Common myeloid progenitor, CD34-positive (primary cell): ENCODE results near the gene DUOXA2.

Experiments
- CTCF ChIA-PET: fragments of 350-600 bp; sonication (Branson Sonifier 250); formaldehyde crosslinking; loops from one replicate; lab custom pipeline; 2021; ENCODE audit warnings: antibody characterized with exemption; lab: Charles Lee
- POLR2A ChIA-PET: fragments of 350-600 bp; sonication (Branson Sonifier 250); formaldehyde crosslinking; loops from one replicate; lab custom pipeline; 2021; ENCODE audit warnings: antibody characterized with exemption; lab: Charles Lee
- DNase-seq, 3 donors: peaks; one replicate each; pipeline versions ENCODE4 v3.0.0 to v3.0.0-alpha.2; 2013
- H3K27ac ChIP-seq, 2 experiments: 1 replicate in 1 of 2; 2 replicates in 1 of 2; pipeline ENCODE4 v1.7.0; 2013; ENCODE audit warnings: inconsistent platforms in 2 of 2, low read length in 2 of 2, mild to moderate bottlenecking in 2 of 2, low read depth in 1 of 2, moderate library complexity in 1 of 2; ENCODE audit not compliant: severe bottlenecking in 2 of 2, insufficient read depth in 1 of 2, poor library complexity in 1 of 2
- H3K27me3 ChIP-seq, 5 experiments: replicated peaks in 2 of 5; 1 replicate in 3 of 5; 2 replicates in 2 of 5; pipeline versions ENCODE4 v1.6.1 to v1.7.0; 2013; ENCODE audit warnings: low read length in 4 of 5, mild to moderate bottlenecking in 2 of 5, moderate library complexity in 2 of 5, inconsistent platforms in 1 of 5; ENCODE audit not compliant: insufficient read depth in 5 of 5, control insufficient read depth in 4 of 5
- H3K36me3 ChIP-seq, 4 experiments: 1 replicate in 2 of 4; 2 replicates in 2 of 4; pipeline versions ENCODE4 v1.6.1 to v1.7.0; 2013; ENCODE audit warnings: low read length in 3 of 4, control low read depth in 1 of 4, mild to moderate bottlenecking in 1 of 4; ENCODE audit not compliant: control insufficient read depth in 4 of 4, insufficient read depth in 4 of 4
- H3K4me1 ChIP-seq, 4 experiments: 1 replicate in 3 of 4; 2 replicates in 1 of 4; pipeline versions ENCODE4 v1.6.1 to v1.7.1; 2013; ENCODE audit warnings: low read length in 3 of 4, mild to moderate bottlenecking in 3 of 4, control low read depth in 1 of 4, inconsistent platforms in 1 of 4, moderate library complexity in 1 of 4; ENCODE audit not compliant: control insufficient read depth in 4 of 4, insufficient read depth in 4 of 4; ENCODE audit errors: control extremely low read depth in 1 of 4
- H3K4me3 ChIP-seq, 7 experiments: 1 replicate in 4 of 7; 2 replicates in 3 of 7; pipeline versions ENCODE4 v1.5.1 to v1.7.0; 2013; ENCODE audit warnings: mild to moderate bottlenecking in 7 of 7, low read length in 6 of 7, moderate library complexity in 6 of 7, inconsistent platforms in 2 of 7, low read depth in 2 of 7, control low read depth in 1 of 7; ENCODE audit not compliant: insufficient read depth in 4 of 7, control insufficient read depth in 1 of 7; ENCODE audit errors: extremely low read depth in 1 of 7
- H3K9me3 ChIP-seq, 5 experiments: 1 replicate in 4 of 5; 2 replicates in 1 of 5; pipeline versions ENCODE4 v1.6.1 to v1.7.1; 2013; ENCODE audit warnings: low read length in 4 of 5, mild to moderate bottlenecking in 2 of 5, inconsistent platforms in 1 of 5, low read depth in 1 of 5, moderate library complexity in 1 of 5; ENCODE audit not compliant: control insufficient read depth in 4 of 5, insufficient read depth in 2 of 5; ENCODE audit errors: control extremely low read depth in 1 of 5
- WGBS: methylation state at CpG from one replicate; pipeline ENCODE4 v1.1.5; 2013; ENCODE audit not compliant: insufficient coverage; 5-methylcytosine and 5-hydroxymethylcytosine counted together

Gene DUOXA2

DNA sequence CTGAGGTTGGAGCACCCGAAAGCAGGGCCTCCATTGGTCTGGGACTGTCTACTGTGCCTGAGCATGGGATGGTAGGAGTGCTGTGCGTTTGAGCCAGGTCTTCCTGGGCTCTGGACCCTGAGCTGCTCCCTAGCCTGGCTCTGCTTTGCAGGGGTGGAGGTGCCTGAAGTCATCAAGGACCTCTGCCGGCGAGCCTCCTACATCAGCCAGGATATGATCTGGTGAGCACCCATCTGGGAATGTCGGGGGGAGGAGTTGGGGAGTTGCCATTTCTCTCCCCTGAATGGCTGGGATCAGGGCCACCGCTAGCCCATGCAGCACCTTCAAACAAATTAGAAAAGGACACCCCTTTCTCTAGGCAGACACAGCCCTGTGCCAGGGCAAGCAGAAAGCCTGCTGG, 36.4 kb downstream of the DUOXA2 start:
- no peak overlapping the region for H3K4me3 ChIP-seq
- ChIA-PET POLR2A (no interaction called here), CTCF (interaction anchor here (0.8 to 1.4 kb wide), 2 partner anchors 9 to 24 kb away, joined by 3 to 4 read pairs; no protein-coding TSS in a partner anchor)
- H3K4me1 ChIP-seq = peaks cover 0 to 6% (median 4%) of the 10 kb centered on the region in 4 experiments
- H3K36me3 ChIP-seq = no peaks in the 10 kb centered on the region
- no peaks in the 10 kb centered on the region for H3K9me3 ChIP-seq
- no peak for DNase-seq
- no peak overlapping the region for H3K27ac ChIP-seq
- WGBS = 92% methylated on average over 5 of the region's 6 CpGs
- no peaks in the 10 kb centered on the region for H3K27me3 ChIP-seq

DNA sequence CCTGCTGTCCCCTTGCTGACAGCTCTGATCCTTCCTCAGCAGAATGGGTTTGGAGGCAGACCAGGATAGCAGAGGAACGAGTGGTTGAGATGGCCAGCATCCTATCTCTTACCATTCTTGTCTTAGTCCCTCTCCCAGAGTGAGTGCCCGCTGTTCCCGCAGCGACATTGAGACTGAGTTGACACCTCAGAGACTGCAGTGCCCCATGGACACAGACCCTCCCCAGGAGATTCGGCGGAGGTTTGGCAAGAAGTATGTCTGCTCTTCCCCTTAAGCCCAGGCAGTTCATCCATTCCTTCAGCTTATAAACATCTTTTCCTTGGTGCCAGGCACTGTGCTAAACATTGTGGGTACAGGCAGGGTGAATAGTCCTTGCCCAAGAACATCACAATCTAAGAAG, 36.9 kb downstream of the DUOXA2 start:
- CTCF ChIA-PET = no interaction called here
- Histone ChIP-seq H3K9me3 (no peaks in the 10 kb centered on the region), H3K27me3 (no peaks in the 10 kb centered on the region), H3K27ac (no peak overlapping the region), H3K4me1 (peaks cover 0 to 6% (median 4%) of the 10 kb centered on the region in 4 experiments), H3K4me3 (no peak overlapping the region), H3K36me3 (no peaks in the 10 kb centered on the region)
- POLR2A ChIA-PET = no interaction called here
- 100% methylated on average over 6 of the region's 6 CpGs for WGBS
- no peak for DNase-seq

DNA sequence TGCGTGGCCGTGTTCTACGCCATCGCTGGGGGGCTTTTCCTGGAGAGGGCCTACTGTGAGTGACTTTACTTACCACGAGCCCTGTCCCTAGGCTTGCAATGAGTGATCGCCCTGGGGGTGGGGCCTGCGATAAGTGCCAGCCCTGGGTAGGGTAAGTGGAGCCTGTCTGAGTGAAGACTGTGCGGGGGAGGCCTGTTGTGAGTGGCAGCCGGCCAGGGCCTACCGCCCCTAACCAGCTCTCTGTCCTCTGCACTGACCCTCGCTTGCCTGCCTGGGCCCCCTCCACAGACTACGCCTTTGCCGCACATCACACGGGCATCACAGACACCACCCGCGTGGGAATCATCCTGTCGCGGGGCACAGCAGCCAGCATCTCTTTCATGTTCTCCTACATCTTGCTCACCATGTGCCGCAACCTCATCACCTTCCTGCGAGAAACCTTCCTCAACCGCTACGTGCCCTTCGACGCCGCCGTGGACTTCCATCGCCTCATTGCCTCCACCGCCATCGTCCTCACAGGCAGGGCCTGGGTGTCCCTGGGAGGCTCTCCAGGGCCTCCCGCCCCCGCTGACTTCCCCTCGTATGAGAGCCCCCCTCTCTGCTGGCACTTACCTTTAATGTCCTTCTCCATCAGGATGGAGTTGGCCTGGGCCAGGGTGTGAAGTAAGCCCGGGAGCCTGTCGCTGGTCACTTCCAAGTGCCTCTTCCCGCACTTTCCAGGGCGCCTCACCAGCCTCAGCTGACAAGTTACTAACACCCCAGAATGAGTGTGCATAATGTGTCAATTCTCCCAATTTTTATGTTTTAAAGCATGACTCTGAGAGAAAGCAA, 38.1 kb downstream of the DUOXA2 start:
- no peak for DNase-seq
- Histone ChIP-seq H3K4me3 (no peak overlapping the region), H3K4me1 (peaks cover 0 to 6% (median 4%) of the 10 kb centered on the region in 4 experiments), H3K9me3 (no peaks in the 10 kb centered on the region), H3K27me3 (no peaks in the 10 kb centered on the region), H3K36me3 (no peaks in the 10 kb centered on the region), H3K27ac (no peak overlapping the region)
- CTCF ChIA-PET = no interaction called here
- POLR2A ChIA-PET = no interaction called here
- WGBS = 98% methylated on average over 34 of the region's 36 CpGs

DNA sequence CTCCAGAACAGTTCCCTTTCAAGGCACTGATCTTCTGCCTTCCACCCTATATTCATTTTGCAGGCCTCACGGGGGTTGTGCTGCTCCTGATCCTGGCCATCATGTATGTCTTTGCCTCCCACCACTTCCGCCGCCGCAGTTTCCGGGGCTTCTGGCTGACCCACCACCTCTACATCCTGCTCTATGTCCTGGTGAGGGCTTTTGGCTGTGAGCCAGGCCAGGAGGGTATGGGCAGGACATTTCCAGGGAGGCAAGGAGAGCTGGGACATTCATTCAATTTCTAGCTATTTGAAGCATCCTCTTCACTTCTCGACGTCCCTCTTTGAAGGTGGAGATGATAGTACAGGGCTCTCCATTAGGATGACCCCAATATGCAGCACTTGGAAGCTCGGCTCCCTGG, 41.6 kb downstream of the DUOXA2 start:
- 94% methylated on average over 2 of the region's 8 CpGs for WGBS
- POLR2A ChIA-PET = no interaction called here
- CTCF ChIA-PET = interaction anchor here (0.5 to 3.1 kb wide), 5 partner anchors 8 to 283 kb away, joined by 3 to 9 read pairs (median 4); no protein-coding TSS in a partner anchor

DNA sequence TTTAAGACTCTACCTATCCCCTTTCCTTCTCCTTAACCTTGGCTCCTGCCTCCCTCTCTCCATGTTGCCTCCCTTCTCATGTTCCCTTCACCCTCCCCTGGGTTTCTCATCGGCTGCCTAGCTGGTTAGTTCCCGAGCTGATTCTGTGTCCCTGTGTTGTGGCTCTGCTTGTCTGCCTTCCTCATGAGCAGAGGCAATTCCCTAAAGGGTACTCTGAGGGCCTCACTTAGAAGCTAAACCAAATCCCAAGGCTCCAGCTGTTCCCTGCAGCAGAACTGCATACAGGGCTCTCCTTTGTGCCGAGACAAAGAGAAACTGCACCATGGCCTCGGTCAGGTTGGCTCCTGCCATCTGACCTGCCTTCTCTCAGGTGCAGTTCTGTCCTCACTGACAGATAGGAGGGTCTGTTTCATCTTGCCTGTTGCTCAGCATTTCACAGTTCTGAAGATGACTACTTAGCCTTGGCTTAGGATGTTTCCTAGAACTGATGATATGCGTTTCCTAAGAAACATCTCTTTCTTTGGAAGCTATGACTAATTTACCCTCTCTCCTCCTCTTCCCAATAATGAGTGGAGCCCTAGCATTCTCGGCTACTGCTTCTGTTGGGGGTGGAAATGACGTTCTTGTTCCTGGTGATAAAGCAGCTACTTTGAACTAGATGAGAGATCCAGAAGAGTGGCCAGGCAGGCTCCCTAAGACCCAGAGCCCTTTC, 42.8 kb downstream of the DUOXA2 start:
- H3K4me3 ChIP-seq = no peak overlapping the region
- CTCF ChIA-PET = interaction anchor here (3.1 kb wide), 2 partner anchors 10 to 48 kb away, joined by 9 read pairs; no protein-coding TSS in a partner anchor
- no peak for DNase-seq
- no peaks in the 10 kb centered on the region for H3K9me3 ChIP-seq
- WGBS = 100% methylated on average over 6 of the region's 7 CpGs
- POLR2A ChIA-PET = no interaction called here
- no peak overlapping the region for H3K27ac ChIP-seq
- no peaks in the 10 kb centered on the region for H3K36me3 ChIP-seq
- no peaks in the 10 kb centered on the region for H3K27me3 ChIP-seq
- no peaks in the 10 kb centered on the region for H3K4me1 ChIP-seq

More for the DNA sequence above, 41.6 kb downstream of the DUOXA2 start:
- DNase-seq = no peak
- Histone ChIP-seq H3K27ac (no peak overlapping the region), H3K36me3 (no peaks in the 10 kb centered on the region), H3K4me1 (no peaks in the 10 kb centered on the region), H3K9me3 (no peaks in the 10 kb centered on the region), H3K27me3 (no peaks in the 10 kb centered on the region), H3K4me3 (no peak overlapping the region)

DNA sequence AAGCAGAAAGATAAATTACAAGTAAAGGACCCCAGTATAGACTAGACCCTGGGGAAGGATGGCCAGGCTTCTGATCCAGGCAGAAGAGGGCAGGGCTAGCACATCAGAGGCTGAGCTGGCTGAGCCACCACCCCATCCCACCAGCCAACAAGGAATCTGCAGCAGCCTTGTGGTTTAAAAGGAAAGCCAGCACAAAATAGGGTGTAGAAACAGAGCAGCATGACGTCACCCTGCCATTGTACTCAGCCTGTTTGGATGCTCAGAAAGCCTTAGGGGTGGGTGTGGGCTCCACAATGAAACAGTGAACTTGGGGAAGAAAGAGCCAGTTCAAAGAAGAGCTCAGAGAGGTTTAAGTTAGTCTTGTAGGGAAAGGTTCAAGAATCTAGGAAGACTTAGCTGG, 43.8 kb downstream of the DUOXA2 start:
- ChIA-PET CTCF (interaction anchor here (0.9 to 3.1 kb wide), 5 partner anchors 12 to 242 kb away, joined by 3 to 9 read pairs (median 4); no protein-coding TSS in a partner anchor), POLR2A (no interaction called here)
- Histone ChIP-seq H3K36me3 (no peaks in the 10 kb centered on the region), H3K27ac (no peak overlapping the region), H3K9me3 (no peaks in the 10 kb centered on the region), H3K4me1 (peaks cover 0 to 4% (median 0%) of the 10 kb centered on the region in 4 experiments), H3K27me3 (no peaks in the 10 kb centered on the region), H3K4me3 (no peak overlapping the region)
- DNase-seq = no peak
- 91% methylated on average over 1 of the region's 1 CpG for WGBS
